Testis (tissue), 2 donors: ENCODE measurements around the gene NBEA.

Experiments
- POLR2A ChIP-seq: fragments of 450-650 bp; IDR thresholded peaks from one replicate; pipeline ENCODE4 v1.6.1; 2017; ENCODE audit warnings: antibody characterized with exemption, mild to moderate bottlenecking, moderate library complexity
- TF ChIP-seq, protein P1 (sequence below), 3 experiments: fragments of 450-650 bp in 2 of 3; fragments of 200-600 bp in 1 of 3; sonication (generic) in 1 of 3; IDR thresholded peaks; one replicate each; pipeline ENCODE4 v1.5.1; 2016 to 2019; ENCODE audit warnings: antibody characterized with exemption in 3 of 3, mild to moderate bottlenecking in 2 of 3, moderate library complexity in 1 of 3

- TF ChIP-seq, protein P1, sequence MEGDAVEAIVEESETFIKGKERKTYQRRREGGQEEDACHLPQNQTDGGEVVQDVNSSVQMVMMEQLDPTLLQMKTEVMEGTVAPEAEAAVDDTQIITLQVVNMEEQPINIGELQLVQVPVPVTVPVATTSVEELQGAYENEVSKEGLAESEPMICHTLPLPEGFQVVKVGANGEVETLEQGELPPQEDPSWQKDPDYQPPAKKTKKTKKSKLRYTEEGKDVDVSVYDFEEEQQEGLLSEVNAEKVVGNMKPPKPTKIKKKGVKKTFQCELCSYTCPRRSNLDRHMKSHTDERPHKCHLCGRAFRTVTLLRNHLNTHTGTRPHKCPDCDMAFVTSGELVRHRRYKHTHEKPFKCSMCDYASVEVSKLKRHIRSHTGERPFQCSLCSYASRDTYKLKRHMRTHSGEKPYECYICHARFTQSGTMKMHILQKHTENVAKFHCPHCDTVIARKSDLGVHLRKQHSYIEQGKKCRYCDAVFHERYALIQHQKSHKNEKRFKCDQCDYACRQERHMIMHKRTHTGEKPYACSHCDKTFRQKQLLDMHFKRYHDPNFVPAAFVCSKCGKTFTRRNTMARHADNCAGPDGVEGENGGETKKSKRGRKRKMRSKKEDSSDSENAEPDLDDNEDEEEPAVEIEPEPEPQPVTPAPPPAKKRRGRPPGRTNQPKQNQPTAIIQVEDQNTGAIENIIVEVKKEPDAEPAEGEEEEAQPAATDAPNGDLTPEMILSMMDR (IDR thresholded peaks at IDR 0.05) = no peak
- TF ChIP-seq POLR2A = no peak
These were observed 553.9 kb downstream of the NBEA start for GRCh38 chr13:35496006-35496405.
